ENCODE measurements around the gene MCOLN2. TPM values are rescaled to one million over a fixed set of nuclear protein-coding genes. Genes with fewer than 3 reads are reported as not detected.

Gene MCOLN2
- total and polyA plus RNA-seq, 2 of the 4 experiments (the other 2 are of a cell fraction), result 0.43 to 0.54 TPM

GRCh38 chr1:84975035-84975434 lies 21.9 kb downstream of the MCOLN2 start:
- Histone ChIP-seq H2AK5ac (ENCODE audit: low read depth, low read length) (no peak overlapping the region), H3K4ac (ENCODE audit: low read depth, low read length) (no peak overlapping the region), H2BK20ac (ENCODE audit: low read depth, low read length) (no peak overlapping the region), H3K27ac (ENCODE audit: insufficient read depth, low read length) (no peak overlapping the region), H3K9me1 (ENCODE audit: insufficient read depth, low read length) (no peaks in the 10 kb centered on the region), H2BK15ac (ENCODE audit: low read depth, low read length) (no peak overlapping the region), H2AK9ac (replicated peaks; ENCODE audit: low read depth, low read length, poor library complexity) (no peak overlapping the region), H4K5ac (ENCODE audit: low read depth, low read length) (no peak overlapping the region), H3K14ac (replicated peaks; ENCODE audit: low read depth, low read length) (no peak overlapping the region), H3K9me3 (ENCODE audit: control insufficient read depth, insufficient read depth, low read length) (no peaks in the 10 kb centered on the region), H3K36me3 (ENCODE audit: control insufficient read depth, insufficient read depth, low read length) (no peaks in the 10 kb centered on the region), H3K4me1 (ENCODE audit: control insufficient read depth, insufficient read depth, low read length) (no peaks in the 10 kb centered on the region), H3K9ac (ENCODE audit: low read depth, low read length) (no peak overlapping the region), H3K18ac (ENCODE audit: low read depth, low read length) (no peak overlapping the region), H3K4me3 (ENCODE audit: insufficient read depth, low read depth, low read length) (no peak overlapping the region), H3K56ac (ENCODE audit: extremely low read depth, insufficient read depth, low read length) (no peak overlapping the region), H3K27me3 (ENCODE audit: control insufficient read depth, insufficient read depth, low read length) (peaks cover 3% of the 10 kb centered on the region; the same call in 1 of the 2 replicates), H3K79me1 (ENCODE audit: low read depth in 1 of 2, low read length in 2 of 2) (no peaks in the 10 kb centered on the region), H3K23ac (ENCODE audit: low read depth, low read length) (no peak overlapping the region), H3K4me2 (ENCODE audit: low read depth, low read length) (no peak overlapping the region), H2BK120ac (ENCODE audit: low read depth, low read length) (no peak overlapping the region), H4K20me1 (ENCODE audit: insufficient read depth, low read length) (no peaks in the 10 kb centered on the region), H2AFZ (replicated peaks; ENCODE audit: low read length, poor library complexity) (no peak overlapping the region), H2BK5ac (ENCODE audit: low read depth, low read length, poor library complexity, severe bottlenecking) (no peak overlapping the region), H4K8ac (ENCODE audit: low read depth in 2 of 2, low read length in 2 of 2) (no peak overlapping the region), H4K91ac (ENCODE audit: insufficient read depth, low read depth, low read length) (no peak overlapping the region)
- TF ChIP-seq MAFK (IDR thresholded peaks at IDR 0.05; ENCODE audit: low read depth, low read length) (no peak), CEBPB (IDR thresholded peaks at IDR 0.05; ENCODE audit: low read depth, low read length) (no peak), FOS (IDR thresholded peaks at IDR 0.05; ENCODE audit: low read depth, low read length) (no peak), MXI1 (IDR thresholded peaks at IDR 0.05; ENCODE audit: borderline replicate concordance, low read depth, low read length) (no peak), RAD21 (IDR thresholded peaks at IDR 0.05; ENCODE audit: low read length) (no peak), SMC3 (IDR thresholded peaks at IDR 0.05; ENCODE audit: low read depth, low read length) (no peak), POLR2A (IDR thresholded peaks at IDR 0.05; ENCODE audit: low read depth, low read length) (no peak), RCOR1 (IDR thresholded peaks at IDR 0.05; ENCODE audit: insufficient replicate concordance, low read length) (no peak), CHD1 (IDR thresholded peaks at IDR 0.05; ENCODE audit: low read depth, low read length) (no peak), NFE2L2 (IDR thresholded peaks at IDR 0.05; ENCODE audit: low read depth, low read length) (no peak), MAZ (IDR thresholded peaks at IDR 0.05; ENCODE audit: borderline replicate concordance, low read depth, low read length) (no peak), BHLHE40 (IDR thresholded peaks at IDR 0.05; ENCODE audit: low read depth, low read length) (no peak), RFX5 (IDR thresholded peaks at IDR 0.05; ENCODE audit: low read depth, low read length) (no peak)
- TF ChIP-seq, protein P1, sequence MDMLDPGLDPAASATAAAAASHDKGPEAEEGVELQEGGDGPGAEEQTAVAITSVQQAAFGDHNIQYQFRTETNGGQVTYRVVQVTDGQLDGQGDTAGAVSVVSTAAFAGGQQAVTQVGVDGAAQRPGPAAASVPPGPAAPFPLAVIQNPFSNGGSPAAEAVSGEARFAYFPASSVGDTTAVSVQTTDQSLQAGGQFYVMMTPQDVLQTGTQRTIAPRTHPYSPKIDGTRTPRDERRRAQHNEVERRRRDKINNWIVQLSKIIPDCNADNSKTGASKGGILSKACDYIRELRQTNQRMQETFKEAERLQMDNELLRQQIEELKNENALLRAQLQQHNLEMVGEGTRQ (IDR thresholded peaks at IDR 0.05; ENCODE audit: low read depth, low read length), result no peak
- TF ChIP-seq, protein P2, sequence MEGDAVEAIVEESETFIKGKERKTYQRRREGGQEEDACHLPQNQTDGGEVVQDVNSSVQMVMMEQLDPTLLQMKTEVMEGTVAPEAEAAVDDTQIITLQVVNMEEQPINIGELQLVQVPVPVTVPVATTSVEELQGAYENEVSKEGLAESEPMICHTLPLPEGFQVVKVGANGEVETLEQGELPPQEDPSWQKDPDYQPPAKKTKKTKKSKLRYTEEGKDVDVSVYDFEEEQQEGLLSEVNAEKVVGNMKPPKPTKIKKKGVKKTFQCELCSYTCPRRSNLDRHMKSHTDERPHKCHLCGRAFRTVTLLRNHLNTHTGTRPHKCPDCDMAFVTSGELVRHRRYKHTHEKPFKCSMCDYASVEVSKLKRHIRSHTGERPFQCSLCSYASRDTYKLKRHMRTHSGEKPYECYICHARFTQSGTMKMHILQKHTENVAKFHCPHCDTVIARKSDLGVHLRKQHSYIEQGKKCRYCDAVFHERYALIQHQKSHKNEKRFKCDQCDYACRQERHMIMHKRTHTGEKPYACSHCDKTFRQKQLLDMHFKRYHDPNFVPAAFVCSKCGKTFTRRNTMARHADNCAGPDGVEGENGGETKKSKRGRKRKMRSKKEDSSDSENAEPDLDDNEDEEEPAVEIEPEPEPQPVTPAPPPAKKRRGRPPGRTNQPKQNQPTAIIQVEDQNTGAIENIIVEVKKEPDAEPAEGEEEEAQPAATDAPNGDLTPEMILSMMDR (conservative IDR thresholded peaks at IDR 0.05; ENCODE audit: low read depth, low read length), result no peak
- TF ChIP-seq, protein P3, sequence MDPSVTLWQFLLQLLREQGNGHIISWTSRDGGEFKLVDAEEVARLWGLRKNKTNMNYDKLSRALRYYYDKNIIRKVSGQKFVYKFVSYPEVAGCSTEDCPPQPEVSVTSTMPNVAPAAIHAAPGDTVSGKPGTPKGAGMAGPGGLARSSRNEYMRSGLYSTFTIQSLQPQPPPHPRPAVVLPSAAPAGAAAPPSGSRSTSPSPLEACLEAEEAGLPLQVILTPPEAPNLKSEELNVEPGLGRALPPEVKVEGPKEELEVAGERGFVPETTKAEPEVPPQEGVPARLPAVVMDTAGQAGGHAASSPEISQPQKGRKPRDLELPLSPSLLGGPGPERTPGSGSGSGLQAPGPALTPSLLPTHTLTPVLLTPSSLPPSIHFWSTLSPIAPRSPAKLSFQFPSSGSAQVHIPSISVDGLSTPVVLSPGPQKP (IDR thresholded peaks at IDR 0.05; ENCODE audit: borderline replicate concordance, low read depth, low read length), result no peak
- CTCF ChIA-PET, result no interaction called here
- WGBS, 2 experiments (ENCODE audit: extremely low coverage in 2 of 2, insufficient read length in 1 of 2), result 0% methylated on average over 1 of the region's 2 CpGs; no CpG with 5 or more reads in 1 of the 2 experiments
- ATAC-seq (ENCODE audit: low read depth), result no peak
- in situ Hi-C loops (cut with MboI; ENCODE audit: low sequenced_read_pairs), result no loop called here
- dilution Hi-C loops (cut with HindIII; ENCODE audit: low sequenced_read_pairs, unreplicated experiment), result no loop called here
- BruUV-seq (replicated peaks), result no TSS peak
- DNase-seq, result no peak
- POLR2A ChIA-PET (ENCODE audit: unreplicated experiment), result no interaction called here
- intact Hi-C loops (cut with micrococcal nuclease), result no loop called here

Measured in IMR-90 (cell line).